Right lobe of liver (tissue), 4 donors: ENCODE results near the gene GNPTG.

Experiments
- POLR2A ChIP-seq: fragments of 450-650 bp; IDR thresholded peaks from one replicate; pipeline ENCODE4 v1.6.1; 2017; ENCODE audit warnings: antibody characterized with exemption, mild to moderate bottlenecking
- TF ChIP-seq, protein P1 (sequence below), 4 donors: fragments of 200-600 bp in 3 of 4; fragments of 450-650 bp in 1 of 4; IDR thresholded peaks; one replicate each; pipeline versions ENCODE4 v1.5.1 to v1.8.0; 2016 to 2022; ENCODE audit warnings: antibody characterized with exemption in 4 of 4, mild to moderate bottlenecking in 2 of 4
- donor health status: DM: no; HTN: no; CAD: no.
- donor health status: DM: no; HTN: no; CAD: no.
- donor health status: DM: no; HTN: yes; CAD: no.

GRCh38 chr16:1337486-1337885 lies 14.2 kb upstream of the GNPTG start:
- TF ChIP-seq, protein P1, sequence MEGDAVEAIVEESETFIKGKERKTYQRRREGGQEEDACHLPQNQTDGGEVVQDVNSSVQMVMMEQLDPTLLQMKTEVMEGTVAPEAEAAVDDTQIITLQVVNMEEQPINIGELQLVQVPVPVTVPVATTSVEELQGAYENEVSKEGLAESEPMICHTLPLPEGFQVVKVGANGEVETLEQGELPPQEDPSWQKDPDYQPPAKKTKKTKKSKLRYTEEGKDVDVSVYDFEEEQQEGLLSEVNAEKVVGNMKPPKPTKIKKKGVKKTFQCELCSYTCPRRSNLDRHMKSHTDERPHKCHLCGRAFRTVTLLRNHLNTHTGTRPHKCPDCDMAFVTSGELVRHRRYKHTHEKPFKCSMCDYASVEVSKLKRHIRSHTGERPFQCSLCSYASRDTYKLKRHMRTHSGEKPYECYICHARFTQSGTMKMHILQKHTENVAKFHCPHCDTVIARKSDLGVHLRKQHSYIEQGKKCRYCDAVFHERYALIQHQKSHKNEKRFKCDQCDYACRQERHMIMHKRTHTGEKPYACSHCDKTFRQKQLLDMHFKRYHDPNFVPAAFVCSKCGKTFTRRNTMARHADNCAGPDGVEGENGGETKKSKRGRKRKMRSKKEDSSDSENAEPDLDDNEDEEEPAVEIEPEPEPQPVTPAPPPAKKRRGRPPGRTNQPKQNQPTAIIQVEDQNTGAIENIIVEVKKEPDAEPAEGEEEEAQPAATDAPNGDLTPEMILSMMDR (IDR thresholded peaks at IDR 0.05) = no peak
- no peak for TF ChIP-seq POLR2A
